ENCODE measurements around the gene APLF.
"Not testable (repeated sequence)": the region's sequence is repeated elsewhere in the genome, so short reads cannot be mapped to it uniquely, and the experiment has no call there.

APLF gene

DNA sequence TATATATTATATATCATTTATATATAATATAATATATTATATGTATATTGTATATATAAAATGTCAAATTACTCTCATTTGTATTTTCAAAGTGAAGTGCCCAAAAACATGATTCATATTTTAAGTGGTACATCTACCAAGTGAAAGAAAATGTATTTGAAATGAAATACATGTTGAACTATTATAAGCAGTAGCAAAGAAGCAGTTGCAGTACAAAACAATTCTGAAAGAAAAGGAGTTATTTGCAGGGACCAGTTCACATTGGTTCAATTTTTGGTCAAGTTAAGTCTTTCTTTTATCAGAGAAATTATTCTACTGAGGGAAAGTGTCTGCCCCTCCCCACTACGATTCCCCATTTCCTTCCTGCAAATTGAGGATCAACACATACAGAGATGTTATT lies 51.9 kb downstream of the APLF start:
- H3K27me3 ChIP-seq (ENCODE audit: insufficient read depth, poor library complexity, severe bottlenecking), result no peaks in the 10 kb centered on the region
- no peak overlapping the region for H3K4me3 ChIP-seq (replicated peaks; ENCODE audit: insufficient read depth, low read length)
- no peak for DNase-seq (ENCODE audit: low read depth in 1 of 2, low spot score in 1 of 2)
- H3K27ac ChIP-seq (replicated peaks), result no peak overlapping the region
- TF ChIP-seq POLR2AphosphoS5 (IDR thresholded peaks at IDR 0.05; ENCODE audit: low read depth) (no peak), GABPA (IDR thresholded peaks at IDR 0.05; ENCODE audit: low read depth) (no peak), SPI1 (IDR thresholded peaks at IDR 0.05; ENCODE audit: borderline replicate concordance, low read depth) (no peak)
- TF ChIP-seq, protein P1, sequence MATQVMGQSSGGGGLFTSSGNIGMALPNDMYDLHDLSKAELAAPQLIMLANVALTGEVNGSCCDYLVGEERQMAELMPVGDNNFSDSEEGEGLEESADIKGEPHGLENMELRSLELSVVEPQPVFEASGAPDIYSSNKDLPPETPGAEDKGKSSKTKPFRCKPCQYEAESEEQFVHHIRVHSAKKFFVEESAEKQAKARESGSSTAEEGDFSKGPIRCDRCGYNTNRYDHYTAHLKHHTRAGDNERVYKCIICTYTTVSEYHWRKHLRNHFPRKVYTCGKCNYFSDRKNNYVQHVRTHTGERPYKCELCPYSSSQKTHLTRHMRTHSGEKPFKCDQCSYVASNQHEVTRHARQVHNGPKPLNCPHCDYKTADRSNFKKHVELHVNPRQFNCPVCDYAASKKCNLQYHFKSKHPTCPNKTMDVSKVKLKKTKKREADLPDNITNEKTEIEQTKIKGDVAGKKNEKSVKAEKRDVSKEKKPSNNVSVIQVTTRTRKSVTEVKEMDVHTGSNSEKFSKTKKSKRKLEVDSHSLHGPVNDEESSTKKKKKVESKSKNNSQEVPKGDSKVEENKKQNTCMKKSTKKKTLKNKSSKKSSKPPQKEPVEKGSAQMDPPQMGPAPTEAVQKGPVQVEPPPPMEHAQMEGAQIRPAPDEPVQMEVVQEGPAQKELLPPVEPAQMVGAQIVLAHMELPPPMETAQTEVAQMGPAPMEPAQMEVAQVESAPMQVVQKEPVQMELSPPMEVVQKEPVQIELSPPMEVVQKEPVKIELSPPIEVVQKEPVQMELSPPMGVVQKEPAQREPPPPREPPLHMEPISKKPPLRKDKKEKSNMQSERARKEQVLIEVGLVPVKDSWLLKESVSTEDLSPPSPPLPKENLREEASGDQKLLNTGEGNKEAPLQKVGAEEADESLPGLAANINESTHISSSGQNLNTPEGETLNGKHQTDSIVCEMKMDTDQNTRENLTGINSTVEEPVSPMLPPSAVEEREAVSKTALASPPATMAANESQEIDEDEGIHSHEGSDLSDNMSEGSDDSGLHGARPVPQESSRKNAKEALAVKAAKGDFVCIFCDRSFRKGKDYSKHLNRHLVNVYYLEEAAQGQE (IDR thresholded peaks at IDR 0.05; ENCODE audit: insufficient replicate concordance, low read depth), result no peak
- TF ChIP-seq, protein P2, sequence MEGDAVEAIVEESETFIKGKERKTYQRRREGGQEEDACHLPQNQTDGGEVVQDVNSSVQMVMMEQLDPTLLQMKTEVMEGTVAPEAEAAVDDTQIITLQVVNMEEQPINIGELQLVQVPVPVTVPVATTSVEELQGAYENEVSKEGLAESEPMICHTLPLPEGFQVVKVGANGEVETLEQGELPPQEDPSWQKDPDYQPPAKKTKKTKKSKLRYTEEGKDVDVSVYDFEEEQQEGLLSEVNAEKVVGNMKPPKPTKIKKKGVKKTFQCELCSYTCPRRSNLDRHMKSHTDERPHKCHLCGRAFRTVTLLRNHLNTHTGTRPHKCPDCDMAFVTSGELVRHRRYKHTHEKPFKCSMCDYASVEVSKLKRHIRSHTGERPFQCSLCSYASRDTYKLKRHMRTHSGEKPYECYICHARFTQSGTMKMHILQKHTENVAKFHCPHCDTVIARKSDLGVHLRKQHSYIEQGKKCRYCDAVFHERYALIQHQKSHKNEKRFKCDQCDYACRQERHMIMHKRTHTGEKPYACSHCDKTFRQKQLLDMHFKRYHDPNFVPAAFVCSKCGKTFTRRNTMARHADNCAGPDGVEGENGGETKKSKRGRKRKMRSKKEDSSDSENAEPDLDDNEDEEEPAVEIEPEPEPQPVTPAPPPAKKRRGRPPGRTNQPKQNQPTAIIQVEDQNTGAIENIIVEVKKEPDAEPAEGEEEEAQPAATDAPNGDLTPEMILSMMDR (IDR thresholded peaks at IDR 0.05; ENCODE audit: insufficient read depth, low read length), result no peak

DNA sequence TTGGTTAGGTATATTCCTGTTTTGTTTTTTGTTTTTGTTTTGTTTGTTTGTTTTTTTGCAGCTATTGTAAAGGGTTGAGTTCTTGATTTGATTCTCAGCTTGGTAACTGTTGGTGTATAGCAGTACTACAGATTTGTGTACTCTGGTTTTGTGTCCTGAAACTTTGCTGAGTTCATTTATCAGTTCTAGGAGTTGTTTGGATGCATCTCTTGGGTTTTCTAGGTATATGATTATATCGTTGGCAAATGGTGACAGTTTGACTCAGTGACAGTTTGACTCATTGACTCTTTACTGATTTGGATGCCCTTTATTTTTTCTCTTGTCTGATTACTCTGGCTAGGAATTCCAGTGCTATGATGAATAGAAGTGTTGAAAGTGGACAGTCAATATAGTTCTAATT lies 53.7 kb downstream of the APLF start:
- DNase-seq (ENCODE audit: low read depth in 1 of 2, low spot score in 1 of 2), result no peak
- TF ChIP-seq SPI1 (IDR thresholded peaks at IDR 0.05; ENCODE audit: borderline replicate concordance, low read depth), result no peak
- TF ChIP-seq, protein P2 (IDR thresholded peaks at IDR 0.05; ENCODE audit: insufficient read depth, low read length), result no peak
- no peak for TF ChIP-seq POLR2AphosphoS5 (IDR thresholded peaks at IDR 0.05; ENCODE audit: low read depth)
- TF ChIP-seq, protein P1 (IDR thresholded peaks at IDR 0.05; ENCODE audit: insufficient replicate concordance, low read depth), result no peak
- TF ChIP-seq GABPA (IDR thresholded peaks at IDR 0.05; ENCODE audit: low read depth), result no peak
- H3K27me3 ChIP-seq (ENCODE audit: insufficient read depth, poor library complexity, severe bottlenecking), result no peaks in the 10 kb centered on the region
- no peak overlapping the region for H3K27ac ChIP-seq (replicated peaks)
- no peak overlapping the region for H3K4me3 ChIP-seq (replicated peaks; ENCODE audit: insufficient read depth, low read length)

DNA sequence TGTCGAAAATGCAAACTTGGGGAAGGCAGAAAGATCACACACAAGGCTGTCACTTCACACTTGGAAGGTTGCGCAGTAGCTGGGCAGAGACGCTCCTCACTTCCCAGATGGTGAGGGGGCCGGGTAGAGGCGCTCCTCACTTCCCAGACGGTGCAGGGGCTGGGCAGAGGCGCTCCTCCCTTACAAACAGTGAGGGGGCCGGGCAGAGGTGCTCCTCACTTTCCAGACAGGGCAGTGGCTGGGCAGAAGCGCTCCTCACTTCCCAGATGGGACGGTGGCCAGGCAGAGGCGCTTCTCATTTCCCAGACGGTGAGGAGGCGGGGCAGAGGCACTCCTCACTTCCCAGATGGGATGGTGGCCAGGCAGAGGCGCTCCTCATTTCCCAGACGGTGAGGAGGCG lies 59.6 kb downstream of the APLF start:
- H3K27me3 ChIP-seq (ENCODE audit: insufficient read depth, poor library complexity, severe bottlenecking); DNase-seq (ENCODE audit: low read depth in 1 of 2, low spot score in 1 of 2); H3K4me3 ChIP-seq (replicated peaks; ENCODE audit: insufficient read depth, low read length); H3K27ac ChIP-seq (replicated peaks): not testable (repeated sequence)

DNA sequence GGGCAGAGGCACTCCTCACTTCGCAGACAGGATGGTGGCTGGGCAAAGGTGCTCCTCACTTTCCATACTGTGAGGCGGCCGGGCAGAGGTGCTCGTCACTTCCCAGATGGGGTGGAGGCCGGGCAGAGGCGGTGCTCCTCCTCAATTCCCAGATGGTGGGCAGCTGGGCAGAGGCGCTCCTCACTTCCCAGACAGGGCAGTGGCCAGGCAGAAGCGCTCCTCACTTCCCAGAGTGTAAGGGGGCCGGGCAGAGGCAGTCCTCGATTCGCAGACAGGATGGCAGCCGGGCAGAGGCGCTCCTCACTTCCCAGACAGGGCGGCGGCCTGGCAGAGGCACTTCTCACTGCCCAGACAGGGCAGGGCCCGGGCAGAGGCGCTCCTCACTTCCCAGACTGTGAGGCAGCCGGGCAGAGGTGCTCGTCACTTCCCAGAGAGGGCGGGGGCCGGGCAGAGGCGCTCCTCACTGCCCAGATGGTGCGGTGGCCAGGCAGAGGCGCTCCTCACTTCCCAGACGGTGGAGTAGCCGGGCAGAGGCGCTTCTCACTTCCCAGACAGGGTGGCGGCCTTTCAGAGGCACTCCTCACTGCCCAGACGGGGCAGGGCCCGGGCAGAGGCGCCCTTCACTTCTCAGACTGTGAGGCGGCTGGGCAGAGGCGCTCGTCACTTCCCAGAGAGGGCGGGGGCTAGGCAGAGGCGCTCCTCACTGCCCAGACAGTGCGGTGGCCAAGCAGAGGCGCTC lies 60.1 kb downstream of the APLF start:
- not testable (repeated sequence) for H3K27ac ChIP-seq (replicated peaks); DNase-seq (ENCODE audit: low read depth in 1 of 2, low spot score in 1 of 2); H3K4me3 ChIP-seq (replicated peaks; ENCODE audit: insufficient read depth, low read length); H3K27me3 ChIP-seq (ENCODE audit: insufficient read depth, poor library complexity, severe bottlenecking)

DNA sequence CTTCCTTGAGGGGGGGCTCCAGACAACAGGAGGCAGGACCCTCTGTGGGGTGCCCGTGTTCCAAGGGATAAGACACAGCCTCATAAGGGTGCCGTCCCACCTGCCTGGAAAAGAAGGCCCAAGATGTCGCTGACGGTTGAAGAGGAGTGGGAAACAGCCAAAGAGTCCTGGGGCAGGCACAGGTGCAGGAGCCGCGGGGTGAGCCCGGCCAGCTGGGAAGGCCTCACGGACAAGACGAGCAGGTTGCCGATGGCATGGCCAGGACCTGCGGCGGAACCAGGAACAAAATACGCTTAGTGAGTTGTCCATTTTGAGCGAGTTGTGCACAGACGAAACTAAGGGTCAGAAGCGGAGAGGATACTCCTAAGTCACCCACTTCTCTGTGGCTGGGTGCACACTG lies 61.8 kb downstream of the APLF start:
- H3K27ac ChIP-seq (replicated peaks); DNase-seq (ENCODE audit: low read depth in 1 of 2, low spot score in 1 of 2); H3K27me3 ChIP-seq (ENCODE audit: insufficient read depth, poor library complexity, severe bottlenecking); H3K4me3 ChIP-seq (replicated peaks; ENCODE audit: insufficient read depth, low read length): not testable (repeated sequence)

DNA sequence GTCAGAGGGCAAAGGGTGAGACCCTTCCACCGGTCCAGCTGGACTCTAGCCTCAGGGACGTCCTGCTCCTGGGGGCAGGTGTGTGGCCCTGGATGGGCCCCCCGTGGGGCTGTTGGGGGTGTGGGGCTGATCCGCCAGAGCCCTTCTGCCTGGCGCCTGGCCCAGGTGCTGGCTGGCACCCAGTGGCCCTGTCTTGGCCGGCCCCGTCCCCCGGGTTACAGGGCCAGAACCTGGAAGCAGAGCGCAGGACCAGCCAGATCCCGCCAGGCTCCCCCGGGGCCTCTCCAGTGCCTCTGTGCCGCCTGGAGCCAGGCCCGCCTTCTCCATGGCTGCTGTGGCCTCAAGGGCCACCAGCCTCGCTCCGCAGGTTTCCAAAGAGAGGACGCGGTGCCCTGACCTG lies 62.3 kb downstream of the APLF start:
- not testable (repeated sequence) for H3K27ac ChIP-seq (replicated peaks); H3K27me3 ChIP-seq (ENCODE audit: insufficient read depth, poor library complexity, severe bottlenecking); H3K4me3 ChIP-seq (replicated peaks; ENCODE audit: insufficient read depth, low read length); DNase-seq (ENCODE audit: low read depth in 1 of 2, low spot score in 1 of 2)

Measured in HL-60 (cell line).